Measurements from ENCODE around the gene ITGB3BP.
"Not testable (repeated sequence)": the region's sequence is repeated elsewhere in the genome, so short reads cannot be mapped to it uniquely, and the experiment has no call there.

Gene ITGB3BP, protein sequence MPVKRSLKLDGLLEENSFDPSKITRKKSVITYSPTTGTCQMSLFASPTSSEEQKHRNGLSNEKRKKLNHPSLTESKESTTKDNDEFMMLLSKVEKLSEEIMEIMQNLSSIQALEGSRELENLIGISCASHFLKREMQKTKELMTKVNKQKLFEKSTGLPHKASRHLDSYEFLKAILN

DNA sequence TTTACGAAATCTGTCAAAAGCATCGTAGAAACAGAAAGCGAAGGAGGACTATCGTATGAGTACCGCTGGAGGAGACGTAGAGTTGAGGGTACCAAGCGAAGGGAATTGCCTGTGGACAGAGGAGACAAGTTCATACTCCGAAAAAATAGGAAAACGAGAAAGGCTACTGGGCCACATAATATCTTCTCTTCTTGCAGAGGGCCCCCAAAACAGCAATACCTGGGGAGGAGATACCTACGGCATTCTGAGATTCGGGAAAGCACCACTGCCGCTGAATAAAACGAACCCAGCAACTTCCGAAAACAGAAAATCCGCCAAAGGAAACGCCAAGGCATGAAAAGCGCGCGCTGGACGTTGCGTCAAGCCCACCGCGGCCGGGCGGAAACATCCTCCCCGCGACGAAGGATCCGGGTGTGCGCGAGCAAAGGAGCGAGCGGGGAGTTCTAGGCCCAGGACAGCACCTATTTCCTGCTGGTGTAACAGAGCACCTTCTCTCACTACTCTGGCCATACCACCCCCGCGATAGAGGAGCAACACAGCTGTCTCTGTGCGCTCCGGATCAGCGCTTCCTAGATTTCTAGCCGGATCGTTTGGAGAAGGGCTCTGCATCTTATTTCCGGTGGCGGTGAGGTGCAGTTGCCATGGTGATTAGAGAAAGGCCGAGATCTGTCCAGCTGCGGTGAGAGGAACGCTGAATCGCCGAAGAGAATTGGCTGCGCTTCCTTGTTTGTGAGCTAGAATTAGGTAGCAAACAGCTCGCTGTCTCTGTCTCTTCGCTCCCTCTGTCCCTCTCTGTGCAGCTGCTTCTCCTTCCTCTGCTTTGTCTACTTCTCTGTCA lies at the start of gene ITGB3BP, which contains the start of gene EFCAB7:
Gene ITGB3BP, minus strand, starts transcription at position 335 of the 838 bp plus-strand sequence. Its CDS starts 92 bp downstream, at position 243.
Gene EFCAB7, plus strand, starts transcription at position 635 of the 838 bp plus-strand sequence. CDS start 2,048 bp downstream, outside the sequence.
- Histone ChIP-seq H3K36me3 (ENCODE audit: low read depth) (peaks cover 25% of the 10 kb centered on the region), H3K9me3 (ENCODE audit: severe bottlenecking) (no peaks in the 10 kb centered on the region), H3K4me3 (ENCODE audit: severe bottlenecking) (peak within 1 kb of the TSS; percentile 78), H3K27ac (ENCODE audit: poor library complexity, severe bottlenecking) (peak within 1 kb of the TSS; percentile 67), H3K4me1 (ENCODE audit: insufficient read depth, poor library complexity, severe bottlenecking) (peaks cover 20% of the 10 kb centered on the region), H3K27me3 (ENCODE audit: insufficient read depth, poor library complexity, severe bottlenecking) (no peaks in the 10 kb centered on the region)
- TF ChIP-seq, protein P1, sequence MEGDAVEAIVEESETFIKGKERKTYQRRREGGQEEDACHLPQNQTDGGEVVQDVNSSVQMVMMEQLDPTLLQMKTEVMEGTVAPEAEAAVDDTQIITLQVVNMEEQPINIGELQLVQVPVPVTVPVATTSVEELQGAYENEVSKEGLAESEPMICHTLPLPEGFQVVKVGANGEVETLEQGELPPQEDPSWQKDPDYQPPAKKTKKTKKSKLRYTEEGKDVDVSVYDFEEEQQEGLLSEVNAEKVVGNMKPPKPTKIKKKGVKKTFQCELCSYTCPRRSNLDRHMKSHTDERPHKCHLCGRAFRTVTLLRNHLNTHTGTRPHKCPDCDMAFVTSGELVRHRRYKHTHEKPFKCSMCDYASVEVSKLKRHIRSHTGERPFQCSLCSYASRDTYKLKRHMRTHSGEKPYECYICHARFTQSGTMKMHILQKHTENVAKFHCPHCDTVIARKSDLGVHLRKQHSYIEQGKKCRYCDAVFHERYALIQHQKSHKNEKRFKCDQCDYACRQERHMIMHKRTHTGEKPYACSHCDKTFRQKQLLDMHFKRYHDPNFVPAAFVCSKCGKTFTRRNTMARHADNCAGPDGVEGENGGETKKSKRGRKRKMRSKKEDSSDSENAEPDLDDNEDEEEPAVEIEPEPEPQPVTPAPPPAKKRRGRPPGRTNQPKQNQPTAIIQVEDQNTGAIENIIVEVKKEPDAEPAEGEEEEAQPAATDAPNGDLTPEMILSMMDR (IDR thresholded peaks at IDR 0.05; ENCODE audit: poor library complexity, severe bottlenecking), result no peak
- peak; percentile 98 for ATAC-seq (ENCODE audit: low read depth)
- DNase-seq (ENCODE audit: low spot score), result peak; percentile 94

DNA sequence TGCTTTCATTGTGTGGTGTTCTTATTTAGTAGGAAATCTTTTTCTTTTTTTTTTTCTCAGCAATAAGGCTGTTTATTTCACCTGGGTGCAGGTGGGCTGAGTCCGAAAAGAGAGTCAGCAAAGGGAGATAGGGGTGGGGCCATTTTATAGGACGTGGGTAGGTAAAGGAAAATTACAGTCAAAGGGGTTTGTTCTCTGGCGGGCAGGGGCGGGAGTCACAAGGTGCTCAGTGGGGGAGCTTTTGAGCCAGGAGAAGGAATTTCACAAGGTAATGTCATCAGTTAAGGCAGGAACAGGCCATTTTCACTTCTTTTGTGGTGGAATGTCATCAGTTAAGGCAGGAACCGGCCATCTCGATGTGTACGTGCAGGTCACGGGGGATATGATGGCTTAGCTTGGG lies 49.7 kb upstream of the ITGB3BP start:
- not testable (repeated sequence) for H3K4me3 ChIP-seq (ENCODE audit: severe bottlenecking); ATAC-seq (ENCODE audit: low read depth); H3K9me3 ChIP-seq (ENCODE audit: severe bottlenecking); DNase-seq (ENCODE audit: low spot score); H3K27me3 ChIP-seq (ENCODE audit: insufficient read depth, poor library complexity, severe bottlenecking); H3K4me1 ChIP-seq (ENCODE audit: insufficient read depth, poor library complexity, severe bottlenecking); H3K36me3 ChIP-seq (ENCODE audit: low read depth); H3K27ac ChIP-seq (ENCODE audit: poor library complexity, severe bottlenecking)

DNA sequence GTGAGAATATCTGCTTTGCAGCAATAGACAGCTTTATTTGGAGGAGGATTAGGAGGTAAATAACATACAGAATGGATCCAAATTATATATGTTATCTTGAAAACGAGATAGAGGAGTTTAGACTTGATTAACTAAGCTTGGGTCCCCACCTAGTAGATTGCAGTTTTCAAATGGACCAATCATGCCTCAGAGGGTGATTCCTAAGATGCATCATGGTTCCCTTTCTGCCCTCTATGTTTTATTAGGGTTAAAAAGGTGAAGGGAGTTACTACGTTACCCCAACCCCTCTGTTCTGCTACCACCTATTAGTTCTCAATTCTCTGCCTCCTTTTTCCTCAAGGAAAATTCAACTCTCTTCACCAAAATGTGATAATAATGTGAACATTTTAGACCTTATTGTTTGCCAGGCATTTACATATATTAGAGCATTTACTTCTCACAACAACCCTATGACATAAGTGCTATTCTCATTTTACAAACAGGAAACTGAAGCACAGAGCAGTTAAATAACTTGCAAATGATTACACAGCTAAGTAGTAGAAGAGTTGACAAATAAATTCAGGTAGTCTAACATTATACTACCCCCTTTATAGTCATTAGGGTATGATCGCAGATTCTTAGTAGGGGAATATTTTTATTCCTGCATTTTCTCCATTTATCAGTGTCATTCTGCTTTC lies 46.8 kb upstream of the ITGB3BP start:
- TF ChIP-seq, protein P1 (IDR thresholded peaks at IDR 0.05; ENCODE audit: poor library complexity, severe bottlenecking), result no peak
- Histone ChIP-seq H3K27me3 (ENCODE audit: insufficient read depth, poor library complexity, severe bottlenecking) (no peaks in the 10 kb centered on the region), H3K27ac (ENCODE audit: poor library complexity, severe bottlenecking) (no peak overlapping the region), H3K4me1 (ENCODE audit: insufficient read depth, poor library complexity, severe bottlenecking) (no peaks in the 10 kb centered on the region), H3K36me3 (ENCODE audit: low read depth) (no peaks in the 10 kb centered on the region), H3K4me3 (ENCODE audit: severe bottlenecking) (no peak overlapping the region), H3K9me3 (ENCODE audit: severe bottlenecking) (no peaks in the 10 kb centered on the region)
- ATAC-seq (ENCODE audit: low read depth) (no peak), DNase-seq (ENCODE audit: low spot score) (no peak)

DNA sequence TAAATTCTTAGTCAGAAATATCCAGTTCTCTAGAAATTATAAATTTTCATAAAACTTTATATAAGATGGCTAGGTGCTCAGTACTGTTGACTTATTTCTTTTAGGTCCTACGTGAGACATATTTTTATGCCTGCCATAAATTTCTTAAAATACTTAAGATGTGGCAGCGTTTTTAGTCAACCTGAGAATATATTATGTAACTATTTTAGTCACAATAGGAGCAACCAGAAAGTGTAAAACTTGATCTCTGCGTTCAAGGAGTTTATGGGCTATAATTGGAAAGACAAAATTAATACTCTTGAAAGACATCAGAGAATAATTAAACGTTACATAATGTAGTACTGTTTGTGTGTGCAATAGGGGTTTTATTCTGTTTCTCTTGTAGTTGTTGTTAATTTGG lies 46.0 kb upstream of the ITGB3BP start:
- Histone ChIP-seq H3K9me3 (ENCODE audit: severe bottlenecking) (no peaks in the 10 kb centered on the region), H3K27ac (ENCODE audit: poor library complexity, severe bottlenecking) (no peak overlapping the region), H3K4me3 (ENCODE audit: severe bottlenecking) (no peak overlapping the region), H3K4me1 (ENCODE audit: insufficient read depth, poor library complexity, severe bottlenecking) (no peaks in the 10 kb centered on the region), H3K27me3 (ENCODE audit: insufficient read depth, poor library complexity, severe bottlenecking) (no peaks in the 10 kb centered on the region), H3K36me3 (ENCODE audit: low read depth) (no peaks in the 10 kb centered on the region)
- DNase-seq (ENCODE audit: low spot score) (no peak), ATAC-seq (ENCODE audit: low read depth) (no peak)
- TF ChIP-seq, protein P1 (IDR thresholded peaks at IDR 0.05; ENCODE audit: poor library complexity, severe bottlenecking), result no peak

DNA sequence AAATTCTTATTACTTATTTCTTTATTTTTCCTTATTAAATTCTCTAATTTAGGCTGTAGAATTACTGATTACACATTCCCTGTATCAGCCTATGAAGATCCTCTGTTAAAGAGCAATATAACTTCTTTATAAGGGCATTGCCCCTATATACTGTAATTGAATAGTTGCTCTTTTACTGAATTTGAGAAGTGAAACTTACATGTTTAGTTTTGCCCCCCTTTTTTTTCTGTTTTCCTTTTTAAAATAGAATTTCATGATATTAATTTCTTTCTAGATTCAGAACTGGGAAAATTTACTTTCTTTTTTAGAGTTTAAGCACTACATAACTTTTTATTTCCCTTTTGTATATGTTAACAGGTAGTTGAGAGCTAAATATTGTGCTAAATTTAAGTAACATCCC lies 40.7 kb upstream of the ITGB3BP start:
- Histone ChIP-seq H3K27ac (ENCODE audit: poor library complexity, severe bottlenecking) (no peak overlapping the region), H3K9me3 (ENCODE audit: severe bottlenecking) (no peaks in the 10 kb centered on the region), H3K4me1 (ENCODE audit: insufficient read depth, poor library complexity, severe bottlenecking) (no peaks in the 10 kb centered on the region), H3K36me3 (ENCODE audit: low read depth) (no peaks in the 10 kb centered on the region), H3K4me3 (ENCODE audit: severe bottlenecking) (no peak overlapping the region), H3K27me3 (ENCODE audit: insufficient read depth, poor library complexity, severe bottlenecking) (no peaks in the 10 kb centered on the region)
- no peak for DNase-seq (ENCODE audit: low spot score)
- ATAC-seq (ENCODE audit: low read depth), result no peak
- TF ChIP-seq, protein P1 (IDR thresholded peaks at IDR 0.05; ENCODE audit: poor library complexity, severe bottlenecking), result no peak

All from RWPE2 (cell line).